Neural cell (in vitro differentiated cells): ENCODE measurements around the gene ERCC5. TPM values are rescaled to one million over a fixed set of nuclear protein-coding genes. Genes with fewer than 3 reads are reported as not detected.

Source experiments
- H2AFZ ChIP-seq: fragments of 200-600, 300-800 bp; sonication (generic), shearing (Covaris generic); 2 replicates; pipeline ENCODE4 v1.6.0; 2014; ENCODE audit warnings: low read depth, mild to moderate bottlenecking, antibody characterized with exemption, low read length, moderate library complexity
- H3F3A ChIP-seq: fragments of 200-600 bp; shearing (Covaris generic); 2 replicates; pipeline ENCODE4 v1.6.1; 2016; ENCODE audit warnings: mild to moderate bottlenecking, moderate library complexity, mixed read lengths, antibody characterized with exemption, low read length; ENCODE audit not compliant: insufficient read depth, poor library complexity, severe bottlenecking
- H3K27ac ChIP-seq: fragments of 200-600, 300-800 bp; sonication (generic), shearing (Covaris generic); 2 replicates; pipeline ENCODE4 v1.5.1; 2014; ENCODE audit warnings: mild to moderate bottlenecking, low read length, moderate library complexity
- H3K27me3 ChIP-seq: fragments of 300-800, 200-600 bp; sonication (generic), shearing (Covaris generic); 2 replicates; pipeline ENCODE4 v1.6.0; 2014; ENCODE audit warnings: mild to moderate bottlenecking, low read depth, low read length, moderate library complexity; ENCODE audit not compliant: insufficient read depth
- H3K36me3 ChIP-seq: fragments of 300-800, 200-600 bp; sonication (generic), shearing (Covaris generic); 2 replicates; pipeline ENCODE4 v1.5.1; 2014; ENCODE audit warnings: mild to moderate bottlenecking, antibody characterized with exemption, low read length, moderate library complexity; ENCODE audit not compliant: insufficient read depth
- H3K4me2 ChIP-seq: fragments of 300-800, 200-600 bp; sonication (generic), shearing (Covaris generic); 2 replicates; pipeline ENCODE4 v1.6.0; 2014; ENCODE audit warnings: mild to moderate bottlenecking, low read length
- H3K4me3 ChIP-seq: fragments of 300-800, 200-600 bp; sonication (generic), shearing (Covaris generic); 2 replicates; pipeline ENCODE4 v1.5.1; 2014; ENCODE audit warnings: mild to moderate bottlenecking, low read length, moderate library complexity
- H3K79me2 ChIP-seq: fragments of 200-600 bp; shearing (Covaris generic); replicated peaks from 2 replicates; pipeline ENCODE4 v1.6.0; 2014; ENCODE audit warnings: mild to moderate bottlenecking, low read length, moderate library complexity; ENCODE audit not compliant: insufficient read depth
- H3K9ac ChIP-seq: fragments of 300-800, 200-600 bp; sonication (generic), shearing (Covaris generic); 2 replicates; pipeline ENCODE4 v1.6.1; 2016; ENCODE audit warnings: mild to moderate bottlenecking, low read length, mixed read lengths
- H3K9me2 ChIP-seq: fragments of 200-600 bp; shearing (Covaris generic); 2 replicates; pipeline ENCODE4 v1.6.1; 2016; ENCODE audit warnings: mild to moderate bottlenecking, low read length, mixed read lengths; ENCODE audit not compliant: insufficient read depth
- H3K9me3 ChIP-seq: fragments of 200-600, 300-800 bp; sonication (generic), shearing (Covaris generic); 2 replicates; pipeline ENCODE4 v1.6.1; 2016; ENCODE audit warnings: mild to moderate bottlenecking, mixed run types, low read length, moderate library complexity, mixed read lengths
- H4K20me1 ChIP-seq: fragments of 200-600 bp; shearing (Covaris generic); 2 replicates; pipeline ENCODE4 v1.6.1; 2016; ENCODE audit warnings: mild to moderate bottlenecking, mixed run types; ENCODE audit not compliant: insufficient read depth
- EP300 ChIP-seq: fragments of 450-650 bp; conservative IDR thresholded peaks from 2 replicates; pipeline ENCODE4 v1.6.1; 2014; ENCODE audit warnings: antibody characterized with exemption, mild to moderate bottlenecking, moderate library complexity; ENCODE audit not compliant: poor library complexity, severe bottlenecking
- EZH2 ChIP-seq: fragments of 200-600, 300-800 bp; shearing (Covaris generic), sonication (generic); IDR thresholded peaks from 2 replicates; pipeline ENCODE4 v1.6.1; 2014; ENCODE audit warnings: antibody characterized with exemption, low read length, borderline replicate concordance, mild to moderate bottlenecking; ENCODE audit not compliant: insufficient read depth, poor library complexity, severe bottlenecking
- MXI1 ChIP-seq: fragments of 450-650 bp; conservative IDR thresholded peaks from 2 replicates; pipeline ENCODE4 v1.6.1; 2014; ENCODE audit warnings: antibody characterized with exemption, mild to moderate bottlenecking; ENCODE audit not compliant: poor library complexity, severe bottlenecking
- POLR2AphosphoS5 ChIP-seq: IDR thresholded peaks from 2 replicates; pipeline ENCODE4 v1.6.1; 2012
- RAD21 ChIP-seq: fragments of 450-650 bp; conservative IDR thresholded peaks from 2 replicates; pipeline ENCODE4 v1.6.1; 2014; ENCODE audit warnings: antibody characterized with exemption, mild to moderate bottlenecking, moderate library complexity
- SMC3 ChIP-seq: fragments of 450-650 bp; conservative IDR thresholded peaks from 2 replicates; pipeline ENCODE4 v1.6.1; 2014; ENCODE audit warnings: antibody characterized with exemption, mild to moderate bottlenecking, moderate library complexity; ENCODE audit not compliant: poor library complexity
- TAF1 ChIP-seq: IDR thresholded peaks from 2 replicates; pipeline ENCODE4 v1.6.1; 2012; ENCODE audit warnings: low read depth
- polyA plus RNA-seq: library from polyadenylated mRNA; depleted of rRNA; stranded (reverse); fragments of >200 nt; gene quantifications from 2 replicates; pipeline ENCODE4 v1.2.3, GENCODE V29; 2014
- TF ChIP-seq, protein P1 (sequence below): fragments of 450-650 bp; IDR thresholded peaks from 2 replicates; pipeline ENCODE4 v1.5.1; 2014; ENCODE audit warnings: antibody characterized with exemption, mild to moderate bottlenecking, moderate library complexity; ENCODE audit not compliant: poor library complexity, severe bottlenecking
- TF ChIP-seq, protein P2 (sequence below): IDR thresholded peaks from 2 replicates; pipeline ENCODE4 v1.6.1; 2012; ENCODE audit warnings: borderline replicate concordance

The ERCC5 gene
- polyA plus RNA-seq, 1 donor from 2014 or later, result 67.5 TPM

DNA sequence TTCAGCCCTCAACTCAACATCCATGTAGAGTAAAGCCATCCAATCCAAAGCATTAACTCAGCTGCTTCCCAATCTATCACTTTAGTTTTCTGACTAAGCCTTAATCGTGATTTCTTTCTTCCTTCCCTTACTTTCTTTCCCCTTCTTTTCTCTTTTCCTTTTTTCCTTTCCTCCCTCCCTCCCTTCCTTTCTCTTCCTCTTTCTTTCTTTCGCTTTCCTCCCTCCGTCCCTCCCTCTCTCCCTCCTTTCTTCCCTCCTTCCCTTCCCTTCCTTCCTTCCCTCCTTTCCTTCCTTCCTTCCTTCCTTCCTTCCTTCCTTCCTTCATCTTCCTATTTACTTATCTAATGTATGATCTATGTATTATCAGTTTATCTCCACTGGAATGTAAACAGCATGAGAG is 71.2 kb downstream of the ERCC5 start:
- Histone ChIP-seq H2AFZ (no peak overlapping the region), H4K20me1 (no peaks in the 10 kb centered on the region), H3K9ac (no peak overlapping the region), H3K36me3 (no peaks in the 10 kb centered on the region), H3F3A (no peaks in the 10 kb centered on the region), H3K4me3 (no peak overlapping the region), H3K79me2 (no peaks in the 10 kb centered on the region), H3K27me3 (no peaks in the 10 kb centered on the region), H3K27ac (no peak overlapping the region), H3K9me2 (no peaks in the 10 kb centered on the region), H3K9me3 (no peaks in the 10 kb centered on the region), H3K4me2 (no peak overlapping the region)
- TF ChIP-seq, protein P1, sequence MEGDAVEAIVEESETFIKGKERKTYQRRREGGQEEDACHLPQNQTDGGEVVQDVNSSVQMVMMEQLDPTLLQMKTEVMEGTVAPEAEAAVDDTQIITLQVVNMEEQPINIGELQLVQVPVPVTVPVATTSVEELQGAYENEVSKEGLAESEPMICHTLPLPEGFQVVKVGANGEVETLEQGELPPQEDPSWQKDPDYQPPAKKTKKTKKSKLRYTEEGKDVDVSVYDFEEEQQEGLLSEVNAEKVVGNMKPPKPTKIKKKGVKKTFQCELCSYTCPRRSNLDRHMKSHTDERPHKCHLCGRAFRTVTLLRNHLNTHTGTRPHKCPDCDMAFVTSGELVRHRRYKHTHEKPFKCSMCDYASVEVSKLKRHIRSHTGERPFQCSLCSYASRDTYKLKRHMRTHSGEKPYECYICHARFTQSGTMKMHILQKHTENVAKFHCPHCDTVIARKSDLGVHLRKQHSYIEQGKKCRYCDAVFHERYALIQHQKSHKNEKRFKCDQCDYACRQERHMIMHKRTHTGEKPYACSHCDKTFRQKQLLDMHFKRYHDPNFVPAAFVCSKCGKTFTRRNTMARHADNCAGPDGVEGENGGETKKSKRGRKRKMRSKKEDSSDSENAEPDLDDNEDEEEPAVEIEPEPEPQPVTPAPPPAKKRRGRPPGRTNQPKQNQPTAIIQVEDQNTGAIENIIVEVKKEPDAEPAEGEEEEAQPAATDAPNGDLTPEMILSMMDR, result no peak
- TF ChIP-seq EZH2 (no peak), SMC3 (no peak), TAF1 (no peak), EP300 (no peak), MXI1 (no peak), POLR2AphosphoS5 (no peak), RAD21 (no peak)
- TF ChIP-seq, protein P2, sequence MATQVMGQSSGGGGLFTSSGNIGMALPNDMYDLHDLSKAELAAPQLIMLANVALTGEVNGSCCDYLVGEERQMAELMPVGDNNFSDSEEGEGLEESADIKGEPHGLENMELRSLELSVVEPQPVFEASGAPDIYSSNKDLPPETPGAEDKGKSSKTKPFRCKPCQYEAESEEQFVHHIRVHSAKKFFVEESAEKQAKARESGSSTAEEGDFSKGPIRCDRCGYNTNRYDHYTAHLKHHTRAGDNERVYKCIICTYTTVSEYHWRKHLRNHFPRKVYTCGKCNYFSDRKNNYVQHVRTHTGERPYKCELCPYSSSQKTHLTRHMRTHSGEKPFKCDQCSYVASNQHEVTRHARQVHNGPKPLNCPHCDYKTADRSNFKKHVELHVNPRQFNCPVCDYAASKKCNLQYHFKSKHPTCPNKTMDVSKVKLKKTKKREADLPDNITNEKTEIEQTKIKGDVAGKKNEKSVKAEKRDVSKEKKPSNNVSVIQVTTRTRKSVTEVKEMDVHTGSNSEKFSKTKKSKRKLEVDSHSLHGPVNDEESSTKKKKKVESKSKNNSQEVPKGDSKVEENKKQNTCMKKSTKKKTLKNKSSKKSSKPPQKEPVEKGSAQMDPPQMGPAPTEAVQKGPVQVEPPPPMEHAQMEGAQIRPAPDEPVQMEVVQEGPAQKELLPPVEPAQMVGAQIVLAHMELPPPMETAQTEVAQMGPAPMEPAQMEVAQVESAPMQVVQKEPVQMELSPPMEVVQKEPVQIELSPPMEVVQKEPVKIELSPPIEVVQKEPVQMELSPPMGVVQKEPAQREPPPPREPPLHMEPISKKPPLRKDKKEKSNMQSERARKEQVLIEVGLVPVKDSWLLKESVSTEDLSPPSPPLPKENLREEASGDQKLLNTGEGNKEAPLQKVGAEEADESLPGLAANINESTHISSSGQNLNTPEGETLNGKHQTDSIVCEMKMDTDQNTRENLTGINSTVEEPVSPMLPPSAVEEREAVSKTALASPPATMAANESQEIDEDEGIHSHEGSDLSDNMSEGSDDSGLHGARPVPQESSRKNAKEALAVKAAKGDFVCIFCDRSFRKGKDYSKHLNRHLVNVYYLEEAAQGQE, result no peak

DNA sequence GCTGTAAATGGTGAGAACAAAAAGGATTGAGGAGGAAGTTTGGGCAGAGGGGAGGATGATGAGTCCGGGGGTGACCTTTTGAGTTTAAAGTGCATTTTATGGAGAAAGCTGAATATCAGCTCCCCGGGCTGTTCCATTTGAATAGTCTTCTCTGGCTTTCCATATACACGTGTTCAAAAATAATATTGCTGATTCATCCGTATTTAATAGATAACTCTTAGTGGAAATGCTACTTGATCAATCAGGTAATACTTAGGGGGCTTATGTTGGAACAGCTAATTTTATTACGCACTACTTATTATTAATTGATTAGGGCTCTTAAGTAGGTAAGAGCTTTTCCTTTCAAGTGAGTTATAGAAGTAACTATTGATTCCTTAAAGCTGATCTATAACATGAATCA is 76.4 kb downstream of the ERCC5 start:
- Histone ChIP-seq H2AFZ (no peak overlapping the region), H3K36me3 (no peaks in the 10 kb centered on the region), H3K9me2 (no peaks in the 10 kb centered on the region), H3K4me2 (no peak overlapping the region), H3F3A (no peaks in the 10 kb centered on the region), H3K27me3 (no peaks in the 10 kb centered on the region), H4K20me1 (no peaks in the 10 kb centered on the region), H3K79me2 (no peaks in the 10 kb centered on the region), H3K9ac (no peak overlapping the region), H3K27ac (no peak overlapping the region), H3K4me3 (no peak overlapping the region), H3K9me3 (no peaks in the 10 kb centered on the region)
- TF ChIP-seq TAF1 (no peak), POLR2AphosphoS5 (no peak), EZH2 (no peak), SMC3 (no peak), EP300 (no peak), RAD21 (no peak), MXI1 (no peak)
- TF ChIP-seq, protein P2, result no peak
- TF ChIP-seq, protein P1, result no peak
